Transverse colon (tissue), 3 donors: ENCODE data around the gene HS2ST1.

Source experiments
- CTCF ChIP-seq, 5 experiments: fragments of 200-600 bp in 3 of 5; fragments of 450-650 bp in 2 of 5; sonication (generic) in 3 of 5; IDR thresholded peaks; 1 replicate in 2 of 5; 2 replicates in 3 of 5; pipeline ENCODE4 v1.5.1; 2016 to 2017; ENCODE audit warnings: antibody characterized with exemption in 5 of 5, inconsistent platforms in 3 of 5, mild to moderate bottlenecking in 2 of 5, moderate library complexity in 1 of 5
- EP300 ChIP-seq: sonication (generic); formaldehyde crosslinking; IDR thresholded peaks from one replicate; pipeline ENCODE4 v1.6.1; 2017; ENCODE audit warnings: antibody characterized with exemption, low read depth

GRCh38 chr1:86994061-86994460 is 79.6 kb downstream of the HS2ST1 start:
- TF ChIP-seq CTCF (IDR thresholded peaks at IDR 0.05): no peak
- TF ChIP-seq EP300: no peak
